H9 (cell line): ENCODE measurements around the gene NGF. TPM values are rescaled to one million over a fixed set of nuclear protein-coding genes. Genes with fewer than 3 reads are reported as not detected.

Source experiments
- DNase-seq: peaks from one replicate; pipeline ENCODE4 v3.0.0-alpha.2; 2017
- H2AFZ ChIP-seq: one replicate; pipeline ENCODE4 v1.6.1; 2013; ENCODE audit warnings: mild to moderate bottlenecking, low read length, control low read depth, moderate library complexity
- H2AK5ac ChIP-seq: 2 replicates; pipeline ENCODE4 v1.6.1; 2013; ENCODE audit warnings: low read length, control low read depth, mixed read lengths; ENCODE audit not compliant: insufficient read length
- H2BK120ac ChIP-seq: one replicate; pipeline ENCODE4 v1.6.1; 2013; ENCODE audit warnings: low read depth, mild to moderate bottlenecking, low read length, control low read depth, inconsistent platforms; ENCODE audit not compliant: poor library complexity, severe bottlenecking
- H2BK12ac ChIP-seq: 2 replicates; pipeline ENCODE4 v1.6.1; 2013; ENCODE audit warnings: low read length, control low read depth, mixed read lengths, low read depth; ENCODE audit not compliant: insufficient read length
- H2BK15ac ChIP-seq: 2 replicates; pipeline ENCODE4 v1.6.1; 2013; ENCODE audit warnings: low read depth, low read length, control low read depth
- H2BK20ac ChIP-seq: one replicate; pipeline ENCODE4 v1.6.1; 2013; ENCODE audit warnings: low read depth, mild to moderate bottlenecking, low read length, control low read depth, inconsistent platforms; ENCODE audit not compliant: poor library complexity, severe bottlenecking
- H2BK5ac ChIP-seq: 2 replicates; pipeline ENCODE4 v1.6.1; 2013; ENCODE audit warnings: low read length, control low read depth, mixed read lengths; ENCODE audit not compliant: insufficient read length
- H3K14ac ChIP-seq: 2 replicates; pipeline ENCODE4 v1.6.1; 2013; ENCODE audit warnings: low read length, control low read depth; ENCODE audit not compliant: insufficient read depth
- H3K18ac ChIP-seq: 2 replicates; pipeline ENCODE4 v1.6.1; 2013; ENCODE audit warnings: low read depth, mild to moderate bottlenecking, mixed read lengths, low read length, control low read depth; ENCODE audit not compliant: insufficient read length
- H3K23ac ChIP-seq: 2 replicates; pipeline ENCODE4 v1.6.1; 2013; ENCODE audit warnings: low read length, control low read depth, mixed read lengths, low read depth; ENCODE audit not compliant: insufficient read length
- H3K23me2 ChIP-seq: 2 replicates; pipeline ENCODE4 v1.6.1; 2013; ENCODE audit warnings: low read depth, mild to moderate bottlenecking, mixed read lengths, low read length, control low read depth; ENCODE audit not compliant: insufficient read length, poor library complexity, severe bottlenecking
- H3K27ac ChIP-seq: 2 replicates; pipeline ENCODE4 v1.5.1; 2013; ENCODE audit warnings: low read length, control low read depth, mixed read lengths, low read depth; ENCODE audit not compliant: insufficient read length
- H3K27me3 ChIP-seq: 2 replicates; pipeline ENCODE4 v1.6.1; 2013; ENCODE audit warnings: low read length, control low read depth, inconsistent platforms; ENCODE audit not compliant: insufficient read depth
- H3K4ac ChIP-seq: 2 replicates; pipeline ENCODE4 v1.6.1; 2013; ENCODE audit warnings: low read depth, mild to moderate bottlenecking, control low read depth, inconsistent platforms, low read length, moderate library complexity
- H3K4me1 ChIP-seq: 2 replicates; pipeline ENCODE4 v1.6.1; 2013; ENCODE audit warnings: low read length, control low read depth, inconsistent platforms; ENCODE audit not compliant: insufficient read depth
- H3K4me2 ChIP-seq: 2 replicates; pipeline ENCODE4 v1.6.1; 2013; ENCODE audit warnings: low read length, control low read depth, mixed read lengths; ENCODE audit not compliant: insufficient read length, insufficient read depth
- H3K56ac ChIP-seq: 2 replicates; pipeline ENCODE4 v1.6.1; 2013; ENCODE audit warnings: low read depth, mild to moderate bottlenecking, mixed read lengths, low read length, control low read depth; ENCODE audit not compliant: insufficient read length
- H3K79me1 ChIP-seq: 2 replicates; pipeline ENCODE4 v1.6.1; 2013; ENCODE audit warnings: low read depth, mild to moderate bottlenecking, moderate library complexity, low read length, control low read depth, inconsistent platforms; ENCODE audit not compliant: insufficient read depth, poor library complexity, severe bottlenecking
- H3K79me2 ChIP-seq: 2 replicates; pipeline ENCODE4 v1.6.1; 2013; ENCODE audit warnings: low read length, control low read depth, inconsistent platforms; ENCODE audit not compliant: insufficient read depth
- H3K9ac ChIP-seq: 2 replicates; pipeline ENCODE4 v1.6.1; 2013; ENCODE audit warnings: low read length, control low read depth, mixed read lengths; ENCODE audit not compliant: insufficient read length; ENCODE audit errors: extremely low read depth
- H3K9me3 ChIP-seq: one replicate; pipeline ENCODE4 v1.6.1; 2013; ENCODE audit warnings: low read depth, low read length, inconsistent platforms; ENCODE audit not compliant: control insufficient read depth
- H3T11ph ChIP-seq: one replicate; pipeline ENCODE4 v1.6.1; 2013; ENCODE audit warnings: mild to moderate bottlenecking, low read length, control low read depth, inconsistent platforms
- H4K20me1 ChIP-seq: one replicate; pipeline ENCODE4 v1.6.1; 2013; ENCODE audit not compliant: control insufficient read depth, insufficient read length, insufficient read depth
- H4K5ac ChIP-seq: 2 replicates; pipeline ENCODE4 v1.6.1; 2013; ENCODE audit warnings: low read depth, mild to moderate bottlenecking, mixed read lengths, low read length, control low read depth; ENCODE audit not compliant: insufficient read length
- H4K8ac ChIP-seq: replicated peaks from 2 replicates; pipeline ENCODE4 v1.6.1; 2013; ENCODE audit warnings: low read length, control low read depth, mixed read lengths, low read depth; ENCODE audit not compliant: insufficient read length
- H4K91ac ChIP-seq: 2 replicates; pipeline ENCODE4 v1.6.1; 2013; ENCODE audit warnings: low read depth, mild to moderate bottlenecking, moderate library complexity, mixed read lengths, low read length, control low read depth; ENCODE audit not compliant: insufficient read length
- H3K27ac Mint-ChIP-seq, 3 experiments: 2 replicates in 2 of 3; 3 replicates in 1 of 3; pipeline ENCODE4 v1.8.0; 2020 to 2021; ENCODE audit warnings: mixed read lengths in 3 of 3, mild to moderate bottlenecking in 1 of 3, moderate library complexity in 1 of 3
- H3K27me3 Mint-ChIP-seq: 2 replicates; pipeline ENCODE4 v1.8.0; 2021; ENCODE audit warnings: low read depth, mild to moderate bottlenecking, moderate library complexity, mixed read lengths
- H3K36me3 Mint-ChIP-seq, 3 experiments: 2 replicates in 2 of 3; 3 replicates in 1 of 3; pipeline ENCODE4 v1.8.0; 2020 to 2021; ENCODE audit warnings: low read depth in 3 of 3, mixed read lengths in 3 of 3; ENCODE audit not compliant: insufficient read depth in 1 of 3
- H3K4me1 Mint-ChIP-seq, 2 experiments: 2 replicates each; pipeline ENCODE4 v1.8.0; 2020; ENCODE audit warnings: mixed read lengths in 2 of 2
- H3K4me3 Mint-ChIP-seq, 2 experiments: 2 replicates in 1 of 2; 3 replicates in 1 of 2; pipeline ENCODE4 v1.8.0; 2020 to 2021; ENCODE audit warnings: mild to moderate bottlenecking in 2 of 2, mixed read lengths in 2 of 2, moderate library complexity in 1 of 2
- H3K9me3 Mint-ChIP-seq, 2 experiments: 2 replicates in 1 of 2; 3 replicates in 1 of 2; pipeline ENCODE4 v1.8.0; 2020; ENCODE audit warnings: mild to moderate bottlenecking in 2 of 2, mixed read lengths in 2 of 2, moderate library complexity in 1 of 2
- CTCF ChIP-seq: fragments of 200-600 bp; sonication (generic); conservative IDR thresholded peaks from 3 replicates; pipeline ENCODE4 v1.8.0; 2021; ENCODE audit warnings: antibody characterized with exemption, mild to moderate bottlenecking
- WGBS: extraction: QIAGEN DNeasy Blood & Tissue Kit; methylation state at CpG from one replicate; pipeline ENCODE4 v1.1.7; 2013; ENCODE audit warnings: missing lambda C conversion rate, low lambda C conversion rate, mixed read lengths; ENCODE audit not compliant: insufficient read length; ENCODE audit errors: extremely low coverage; 5-methylcytosine and 5-hydroxymethylcytosine counted together
- total RNA-seq: library from RNA; stranded (reverse); gene quantifications from 2 replicates; pipeline ENCODE4 v1.2.1, GENCODE V29; 2021

Gene NGF
- total RNA-seq, 1 experiment from 2014 or later: 0.22 TPM

DNA sequence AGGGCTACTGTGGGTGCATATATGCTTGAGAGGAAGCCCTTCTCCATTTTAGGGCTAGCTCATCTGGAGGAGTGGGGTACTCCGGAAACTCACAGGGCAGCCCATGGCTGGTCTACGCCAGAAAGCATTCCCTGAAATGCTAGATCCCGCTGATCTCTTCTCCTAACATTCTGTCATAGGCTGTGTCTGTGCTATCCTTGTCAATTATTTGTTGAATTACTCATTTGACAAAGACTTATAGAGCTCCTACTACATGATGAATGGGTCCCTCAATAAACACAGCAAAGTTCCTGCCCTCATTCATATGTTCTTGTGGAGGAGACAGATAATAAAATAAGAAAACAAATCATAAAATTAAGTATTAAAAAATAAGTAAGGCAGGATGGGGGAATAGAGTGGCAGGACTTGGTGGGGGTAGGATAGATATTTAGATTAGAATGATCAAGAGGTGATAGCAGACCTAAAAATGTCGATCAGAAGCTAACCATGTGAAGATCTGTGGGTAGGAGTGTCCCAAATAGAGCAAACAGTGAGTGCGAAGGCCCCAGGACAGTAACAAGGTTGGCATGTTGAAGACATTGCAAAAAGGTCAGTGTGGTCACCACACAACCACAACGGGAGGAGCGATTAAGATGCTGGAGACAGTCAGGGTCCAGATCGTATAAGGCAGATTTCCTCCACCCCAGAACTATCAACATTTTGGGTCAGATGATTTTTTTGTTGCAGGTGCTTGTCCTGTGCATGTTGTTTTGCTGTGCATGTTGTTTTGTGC is 13.2 kb downstream of the NGF start:
- no peak overlapping the region for H2BK120ac ChIP-seq
- no peaks in the 10 kb centered on the region for H4K20me1 ChIP-seq
- H3T11ph ChIP-seq: no peak overlapping the region
- no peak overlapping the region for H2AFZ ChIP-seq
- no peak overlapping the region for H3K9ac ChIP-seq
- no peak overlapping the region for H3K23ac ChIP-seq
- no peaks in the 10 kb centered on the region for H3K4me1 ChIP-seq
- no peak overlapping the region for H4K91ac ChIP-seq
- H3K18ac ChIP-seq: no peak overlapping the region
- no peak overlapping the region for H2AK5ac ChIP-seq
- no peaks in the 10 kb centered on the region for H3K9me3 ChIP-seq
- no peak overlapping the region for H2BK15ac ChIP-seq
- Mint-ChIP-seq H3K27ac (no peak overlapping the region), H3K27me3 (peaks cover 8% of the 10 kb centered on the region), H3K4me3 (no peak overlapping the region), H3K4me1 (peaks cover 17 to 19% of the 10 kb centered on the region in 2 experiments), H3K9me3 (no peaks in the 10 kb centered on the region), H3K36me3 (no peaks in the 10 kb centered on the region)
- H2BK5ac ChIP-seq: no peak overlapping the region
- no peaks in the 10 kb centered on the region for H3K79me2 ChIP-seq
- H3K14ac ChIP-seq: no peak overlapping the region
- no CpG with 5 or more reads among the region's 8 CpGs for WGBS
- H3K23me2 ChIP-seq: no peaks in the 10 kb centered on the region
- H3K79me1 ChIP-seq: no peaks in the 10 kb centered on the region
- no peak overlapping the region for H4K8ac ChIP-seq
- no peak overlapping the region for H3K56ac ChIP-seq
- TF ChIP-seq CTCF: no peak
- H3K4me2 ChIP-seq: no peak overlapping the region
- H3K27ac ChIP-seq: no peak overlapping the region
- DNase-seq: no peak
- H2BK12ac ChIP-seq: no peak overlapping the region
- H3K27me3 ChIP-seq: no peaks in the 10 kb centered on the region
- no peak overlapping the region for H3K4ac ChIP-seq
- no peak overlapping the region for H2BK20ac ChIP-seq
- no peak overlapping the region for H4K5ac ChIP-seq
